HepG2 (cell line): Measurements from ENCODE around the gene COMMD1. TPM values are rescaled to one million over a fixed set of nuclear protein-coding genes. Genes with fewer than 3 reads are reported as not detected.

Experiments used
- ATAC-seq: fragments of 200-7000 bp; cut with Tn5 transposase; 3 replicates; pipeline ENCODE4 v1.9.1; 2020; ENCODE audit warnings: mild to moderate bottlenecking, moderate library complexity
- BruUV-seq: library from RNA; stranded (reverse); fragments of 400-500 nt; replicated peaks from 2 replicates; lab custom pipeline; 2021; lab: Mats Ljungman, UMichigan
- CTCF ChIA-PET: fragments of 300-600 bp; formaldehyde crosslinking; extraction: SDS; loops from one replicate; lab custom pipeline; 2021; ENCODE audit warnings: low total read pairs, inconsistent platforms, low intra/inter-chr PET ratio; lab: Yijun Ruan, JAX
- POLR2A ChIA-PET: fragments of 350-600 bp; sonication (Branson Sonifier 250); formaldehyde crosslinking; loops from one replicate; lab custom pipeline; 2020; ENCODE audit warnings: antibody characterized with exemption, inconsistent platforms; lab: Yijun Ruan, JAX
- DNase-seq: peaks from one replicate; pipeline ENCODE4 v3.0.0-alpha.2; 2015; ENCODE audit warnings: low spot score
- FAIRE-seq: peaks from 3 replicates; lab custom pipeline; 2011; peaks lifted over from hg19 to GRCh38; lab: Jason Lieb, UNC
- H2AFZ ChIP-seq: one replicate; pipeline ENCODE4 v1.6.1; 2011; ENCODE audit warnings: low read length, inconsistent platforms
- H3K27ac ChIP-seq: fragments of 300-600 bp; 3 replicates; pipeline ENCODE4 v1.8.0; 2011; ENCODE audit warnings: mixed run types, mild to moderate bottlenecking, mixed read lengths, low read length, inconsistent platforms; ENCODE audit not compliant: insufficient read depth; ENCODE audit errors: extremely low read length
- H3K27me3 ChIP-seq, 2 experiments: fragments of 200-600 bp in 1 of 2; 2 replicates in 1 of 2; 3 replicates in 1 of 2; pipeline versions ENCODE4 v1.6.0 to v1.8.0; 2011; ENCODE audit warnings: low read length in 2 of 2, mild to moderate bottlenecking in 2 of 2, moderate library complexity in 2 of 2, inconsistent platforms in 1 of 2; ENCODE audit not compliant: insufficient read depth in 2 of 2, control insufficient read depth in 1 of 2
- H3K36me3 ChIP-seq, 2 experiments: fragments of 200-600 bp in 1 of 2; replicated peaks in 1 of 2; 2 replicates in 1 of 2; 3 replicates in 1 of 2; pipeline versions ENCODE4 v1.5.1 to v1.8.0; 2011; ENCODE audit warnings: low read length in 2 of 2, inconsistent platforms in 1 of 2; ENCODE audit not compliant: insufficient read depth in 2 of 2, control insufficient read depth in 1 of 2
- H3K4me1 ChIP-seq: 2 replicates; pipeline ENCODE4 v1.5.1; 2012; ENCODE audit warnings: low read length, inconsistent platforms; ENCODE audit not compliant: insufficient read depth
- H3K4me2 ChIP-seq: 2 replicates; pipeline ENCODE4 v1.6.0; 2011; ENCODE audit warnings: low read depth, low read length, inconsistent platforms
- H3K4me3 ChIP-seq, 3 experiments: fragments of 200-600 bp in 1 of 3; sonication (generic), shearing (Covaris generic) in 1 of 3; replicated peaks in 1 of 3; 2 replicates each; pipeline ENCODE4 v1.5.1; 2011 to 2016; ENCODE audit warnings: low read length in 3 of 3, inconsistent platforms in 2 of 3, low read depth in 2 of 3, mild to moderate bottlenecking in 2 of 3, control low read depth in 1 of 3, mixed read lengths in 1 of 3; ENCODE audit not compliant: insufficient read depth in 1 of 3
- H3K79me2 ChIP-seq: one replicate; pipeline ENCODE4 v1.6.1; 2011; ENCODE audit warnings: low read length, inconsistent platforms; ENCODE audit not compliant: insufficient read depth
- H3K9ac ChIP-seq: 2 replicates; pipeline ENCODE4 v1.6.0; 2011; ENCODE audit warnings: mild to moderate bottlenecking, low read depth, low read length, inconsistent platforms; ENCODE audit not compliant: insufficient read depth
- H3K9me3 ChIP-seq: 2 replicates; pipeline ENCODE4 v1.5.1; 2012; ENCODE audit warnings: mild to moderate bottlenecking, low read length
- H4K20me1 ChIP-seq: 2 replicates; pipeline ENCODE4 v1.6.0; 2011; ENCODE audit warnings: inconsistent platforms, mild to moderate bottlenecking, low read length, moderate library complexity; ENCODE audit not compliant: insufficient read depth
- FOXP1 ChIP-seq, 2 experiments: fragments of 450-650 bp in 1 of 2; IDR thresholded peaks; 2 replicates each; pipeline ENCODE4 v1.6.1; 2017 to 2018; ENCODE audit warnings: antibody characterized with exemption in 1 of 2
- HOXA7 ChIP-seq: sonication (generic); formaldehyde crosslinking; IDR thresholded peaks from 2 replicates; pipeline ENCODE4 v1.8.1; 2022; ENCODE audit warnings: mild to moderate bottlenecking, missing genetic modification reagents, moderate library complexity
- PAX8 ChIP-seq: sonication (generic); formaldehyde crosslinking; IDR thresholded peaks from 2 replicates; pipeline ENCODE4 v1.8.0; 2022; ENCODE audit warnings: mild to moderate bottlenecking, missing genetic modification reagents, borderline replicate concordance
- SMC3 ChIP-seq: IDR thresholded peaks from 2 replicates; pipeline ENCODE4 v1.6.1; 2011; ENCODE audit warnings: low read length, improper control_type of control experiment
- STAG1 ChIP-seq: sonication (generic); formaldehyde crosslinking; IDR thresholded peaks from 2 replicates; pipeline ENCODE4 v1.4.0; 2020; ENCODE audit warnings: missing genetic modification reagents
- ZBTB33 ChIP-seq: sonication (generic); formaldehyde crosslinking; IDR thresholded peaks from 2 replicates; pipeline ENCODE4 v1.4.0; 2020; ENCODE audit warnings: missing genetic modification reagents
- ZFP82 ChIP-seq: sonication (generic); formaldehyde crosslinking; IDR thresholded peaks from 2 replicates; pipeline ENCODE4 v1.5.1; 2020; ENCODE audit warnings: mild to moderate bottlenecking, missing genetic modification reagents, borderline replicate concordance
- ZNF224 ChIP-seq: sonication (generic); formaldehyde crosslinking; IDR thresholded peaks from 2 replicates; pipeline ENCODE4 v1.5.0; 2020; ENCODE audit warnings: mild to moderate bottlenecking, missing genetic modification reagents
- ZNF24 ChIP-seq: fragments of 450-650 bp; IDR thresholded peaks from 2 replicates; pipeline ENCODE4 v1.6.1; 2017; ENCODE audit warnings: antibody characterized with exemption, mild to moderate bottlenecking
- ZNF414 ChIP-seq: sonication (generic); formaldehyde crosslinking; IDR thresholded peaks from 2 replicates; pipeline ENCODE4 v1.5.0; 2020; ENCODE audit warnings: missing genetic modification reagents
- WGBS: methylation state at CpG from one replicate; pipeline ENCODE4 v1.1.6; 2017; ENCODE audit warnings: low lambda C conversion rate; 5-methylcytosine and 5-hydroxymethylcytosine counted together
- in situ Hi-C: cut with HindIII; loops from 2 replicates; pipeline ENCODE4 v1.10.0; 2017; ENCODE audit warnings: low pct_unique_long_range_greater_than_20kb; ENCODE audit not compliant: extremely low pct_ligation_motif_present
- intact Hi-C: fragments of 100-400 bp; cut with micrococcal nuclease; formaldehyde crosslinking; loops from one replicate; pipeline ENCODE4 v1.10.0; 2022; ENCODE audit not compliant: unreplicated experiment
- polyA plus RNA-seq, 8 experiments: library from polyadenylated mRNA; depleted of rRNA in 3 of 8; stranded (reverse) in 7 of 8; unstranded in 1 of 8; fragments of >200 nt; fragmentation: Illumina TruSeq in 4 of 8; extraction: Trizol in 4 of 8; gene quantifications; 2 replicates each; pipeline versions ENCODE4 v1.2.1 to v1.2.3, GENCODE V29; 2011 to 2016; ENCODE audit warnings: low read depth in 4 of 8, missing spikeins in 1 of 8, mixed read lengths in 1 of 8; ENCODE audit not compliant: insufficient read depth in 1 of 8
- total RNA-seq, 5 experiments: library from RNA; depleted of rRNA; stranded (reverse); fragments of >200 nt; fragmentation: Illumina TruSeq; extraction: Trizol; gene quantifications; 2 replicates each; pipeline ENCODE4 v1.2.3, GENCODE V29; 2016; ENCODE audit warnings: low read depth in 1 of 5
- TF ChIP-seq, protein P1 (sequence below): sonication (generic); formaldehyde crosslinking; IDR thresholded peaks from 2 replicates; pipeline ENCODE4 v1.5.1; 2020; ENCODE audit warnings: missing genetic modification reagents, mild to moderate bottlenecking, borderline replicate concordance
- TF ChIP-seq, protein P2 (sequence below): sonication (generic); formaldehyde crosslinking; IDR thresholded peaks from 2 replicates; pipeline ENCODE4 v1.5.0; 2020; ENCODE audit warnings: mild to moderate bottlenecking, missing genetic modification reagents
- TF ChIP-seq, protein P3 (sequence below): IDR thresholded peaks from 2 replicates; pipeline ENCODE4 v1.6.1; 2016; ENCODE audit warnings: control low read depth
- TF ChIP-seq, protein P4 (sequence below): sonication (generic); formaldehyde crosslinking; conservative IDR thresholded peaks from 2 replicates; pipeline ENCODE4 v1.8.0; 2022; ENCODE audit warnings: low read depth, missing genetic modification reagents

COMMD1 gene
- total and polyA plus RNA-seq, 2 of the 13 experiments (the other 11 are each of a cell fraction or from before 2014, with no cell fraction given): 25.7 to 105 TPM

DNA sequence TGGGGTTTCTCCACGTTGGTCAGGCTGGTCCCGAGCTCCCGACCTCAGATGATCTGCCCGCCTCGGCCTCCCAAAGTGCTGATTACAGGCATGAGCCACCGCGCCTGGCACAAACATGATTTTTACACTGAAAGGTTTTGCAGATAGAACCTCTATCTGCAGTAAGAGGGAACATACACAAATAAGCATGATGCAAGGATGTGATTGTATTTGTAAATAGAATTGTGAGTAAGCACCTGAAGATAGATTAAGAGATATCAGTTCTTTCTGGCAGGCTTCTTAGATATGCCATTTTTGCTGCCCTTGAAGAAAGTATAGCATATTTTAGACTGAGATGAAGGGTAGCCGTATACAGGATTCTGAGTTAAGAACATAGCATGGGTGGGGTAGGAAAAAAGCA, 3.6 kb downstream of the COMMD1 start (continued):
- TF ChIP-seq, protein P1, sequence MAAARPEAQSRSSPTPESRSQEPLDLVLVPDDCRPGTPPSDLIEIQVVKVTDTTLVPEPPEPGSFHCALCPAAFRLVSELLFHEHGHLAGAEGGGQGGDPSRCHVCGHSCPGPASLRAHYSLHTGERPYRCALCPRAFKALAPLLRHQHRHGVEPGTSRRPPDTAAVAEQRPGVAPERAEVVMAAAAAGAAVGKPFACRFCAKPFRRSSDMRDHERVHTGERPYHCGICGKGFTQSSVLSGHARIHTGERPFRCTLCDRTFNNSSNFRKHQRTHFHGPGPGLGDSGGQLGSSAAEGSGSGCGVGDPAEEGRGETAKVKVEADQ (CRISPR knock-in tag): no peak
- TF ChIP-seq FOXP1 (IDR thresholded peaks at IDR 0.05) (no peak), FOXP1 (CRISPR knock-in tag; IDR thresholded peaks at IDR 0.05) (no peak)

- Histone ChIP-seq H3K79me2 (peaks cover 4% of the 10 kb centered on the region), H2AFZ (no peak overlapping the region), H3K4me1 (peaks cover 22% of the 10 kb centered on the region), H3K36me3 (no peaks in the 10 kb centered on the region), H3K27me3 (no peaks in the 10 kb centered on the region), H3K4me2 (no peak overlapping the region), H4K20me1 (no peaks in the 10 kb centered on the region), H3K9ac (no peak overlapping the region), H3K4me3 (no peak overlapping the region), H3K9me3 (no peaks in the 10 kb centered on the region), H3K27ac (no peak overlapping the region)
- intact Hi-C loops (no loop called here), in situ Hi-C loops (no loop called here)
- FAIRE-seq: peak; percentile 66
- POLR2A ChIA-PET: no interaction called here
- CTCF ChIA-PET: no interaction called here
- no peak for ATAC-seq
- DNase-seq: peak; percentile 24
- BruUV-seq: no TSS peak
- WGBS: 77% methylated on average over 9 of the region's 9 CpGs
- TF ChIP-seq ZBTB33 (CRISPR knock-in tag): peak; percentile 94
- TF ChIP-seq ZNF414 (CRISPR knock-in tag): no peak
- TF ChIP-seq SMC3: peak; percentile 19; the same call in 1 of the 2 replicates
- TF ChIP-seq ZNF24: no peak
- TF ChIP-seq, protein P2, sequence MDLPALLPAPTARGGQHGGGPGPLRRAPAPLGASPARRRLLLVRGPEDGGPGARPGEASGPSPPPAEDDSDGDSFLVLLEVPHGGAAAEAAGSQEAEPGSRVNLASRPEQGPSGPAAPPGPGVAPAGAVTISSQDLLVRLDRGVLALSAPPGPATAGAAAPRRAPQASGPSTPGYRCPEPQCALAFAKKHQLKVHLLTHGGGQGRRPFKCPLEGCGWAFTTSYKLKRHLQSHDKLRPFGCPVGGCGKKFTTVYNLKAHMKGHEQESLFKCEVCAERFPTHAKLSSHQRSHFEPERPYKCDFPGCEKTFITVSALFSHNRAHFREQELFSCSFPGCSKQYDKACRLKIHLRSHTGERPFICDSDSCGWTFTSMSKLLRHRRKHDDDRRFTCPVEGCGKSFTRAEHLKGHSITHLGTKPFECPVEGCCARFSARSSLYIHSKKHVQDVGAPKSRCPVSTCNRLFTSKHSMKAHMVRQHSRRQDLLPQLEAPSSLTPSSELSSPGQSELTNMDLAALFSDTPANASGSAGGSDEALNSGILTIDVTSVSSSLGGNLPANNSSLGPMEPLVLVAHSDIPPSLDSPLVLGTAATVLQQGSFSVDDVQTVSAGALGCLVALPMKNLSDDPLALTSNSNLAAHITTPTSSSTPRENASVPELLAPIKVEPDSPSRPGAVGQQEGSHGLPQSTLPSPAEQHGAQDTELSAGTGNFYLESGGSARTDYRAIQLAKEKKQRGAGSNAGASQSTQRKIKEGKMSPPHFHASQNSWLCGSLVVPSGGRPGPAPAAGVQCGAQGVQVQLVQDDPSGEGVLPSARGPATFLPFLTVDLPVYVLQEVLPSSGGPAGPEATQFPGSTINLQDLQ (CRISPR knock-in tag): no peak
- no peak for TF ChIP-seq PAX8
- no peak for TF ChIP-seq HOXA7 (CRISPR knock-in tag)
- TF ChIP-seq ZNF224 (CRISPR knock-in tag): no peak
- TF ChIP-seq, protein P3, sequence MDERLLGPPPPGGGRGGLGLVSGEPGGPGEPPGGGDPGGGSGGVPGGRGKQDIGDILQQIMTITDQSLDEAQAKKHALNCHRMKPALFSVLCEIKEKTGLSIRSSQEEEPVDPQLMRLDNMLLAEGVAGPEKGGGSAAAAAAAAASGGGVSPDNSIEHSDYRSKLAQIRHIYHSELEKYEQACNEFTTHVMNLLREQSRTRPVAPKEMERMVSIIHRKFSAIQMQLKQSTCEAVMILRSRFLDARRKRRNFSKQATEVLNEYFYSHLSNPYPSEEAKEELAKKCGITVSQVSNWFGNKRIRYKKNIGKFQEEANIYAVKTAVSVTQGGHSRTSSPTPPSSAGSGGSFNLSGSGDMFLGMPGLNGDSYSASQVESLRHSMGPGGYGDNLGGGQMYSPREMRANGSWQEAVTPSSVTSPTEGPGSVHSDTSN (CRISPR knock-in tag): no peak
- TF ChIP-seq, protein P4, sequence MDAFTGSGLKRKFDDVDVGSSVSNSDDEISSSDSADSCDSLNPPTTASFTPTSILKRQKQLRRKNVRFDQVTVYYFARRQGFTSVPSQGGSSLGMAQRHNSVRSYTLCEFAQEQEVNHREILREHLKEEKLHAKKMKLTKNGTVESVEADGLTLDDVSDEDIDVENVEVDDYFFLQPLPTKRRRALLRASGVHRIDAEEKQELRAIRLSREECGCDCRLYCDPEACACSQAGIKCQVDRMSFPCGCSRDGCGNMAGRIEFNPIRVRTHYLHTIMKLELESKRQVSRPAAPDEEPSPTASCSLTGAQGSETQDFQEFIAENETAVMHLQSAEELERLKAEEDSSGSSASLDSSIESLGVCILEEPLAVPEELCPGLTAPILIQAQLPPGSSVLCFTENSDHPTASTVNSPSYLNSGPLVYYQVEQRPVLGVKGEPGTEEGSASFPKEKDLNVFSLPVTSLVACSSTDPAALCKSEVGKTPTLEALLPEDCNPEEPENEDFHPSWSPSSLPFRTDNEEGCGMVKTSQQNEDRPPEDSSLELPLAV (CRISPR knock-in tag): no peak
- no peak for TF ChIP-seq ZFP82 (CRISPR knock-in tag)
- peak; percentile 38 for TF ChIP-seq STAG1 (CRISPR knock-in tag)
Measured at GRCh38 chr2:61910603-61911002, 5.1 kb downstream of the COMMD1 start.
